ENCODE data around the gene SGPP2. TPM values are rescaled to one million over a fixed set of nuclear protein-coding genes. Genes with fewer than 3 reads are reported as not detected.

Gene SGPP2
- polyA plus RNA-seq, 2 of the 4 experiments (the other 2 are of a cell fraction), result 0.10 to 0.26 TPM

- TF ChIP-seq, protein P1, sequence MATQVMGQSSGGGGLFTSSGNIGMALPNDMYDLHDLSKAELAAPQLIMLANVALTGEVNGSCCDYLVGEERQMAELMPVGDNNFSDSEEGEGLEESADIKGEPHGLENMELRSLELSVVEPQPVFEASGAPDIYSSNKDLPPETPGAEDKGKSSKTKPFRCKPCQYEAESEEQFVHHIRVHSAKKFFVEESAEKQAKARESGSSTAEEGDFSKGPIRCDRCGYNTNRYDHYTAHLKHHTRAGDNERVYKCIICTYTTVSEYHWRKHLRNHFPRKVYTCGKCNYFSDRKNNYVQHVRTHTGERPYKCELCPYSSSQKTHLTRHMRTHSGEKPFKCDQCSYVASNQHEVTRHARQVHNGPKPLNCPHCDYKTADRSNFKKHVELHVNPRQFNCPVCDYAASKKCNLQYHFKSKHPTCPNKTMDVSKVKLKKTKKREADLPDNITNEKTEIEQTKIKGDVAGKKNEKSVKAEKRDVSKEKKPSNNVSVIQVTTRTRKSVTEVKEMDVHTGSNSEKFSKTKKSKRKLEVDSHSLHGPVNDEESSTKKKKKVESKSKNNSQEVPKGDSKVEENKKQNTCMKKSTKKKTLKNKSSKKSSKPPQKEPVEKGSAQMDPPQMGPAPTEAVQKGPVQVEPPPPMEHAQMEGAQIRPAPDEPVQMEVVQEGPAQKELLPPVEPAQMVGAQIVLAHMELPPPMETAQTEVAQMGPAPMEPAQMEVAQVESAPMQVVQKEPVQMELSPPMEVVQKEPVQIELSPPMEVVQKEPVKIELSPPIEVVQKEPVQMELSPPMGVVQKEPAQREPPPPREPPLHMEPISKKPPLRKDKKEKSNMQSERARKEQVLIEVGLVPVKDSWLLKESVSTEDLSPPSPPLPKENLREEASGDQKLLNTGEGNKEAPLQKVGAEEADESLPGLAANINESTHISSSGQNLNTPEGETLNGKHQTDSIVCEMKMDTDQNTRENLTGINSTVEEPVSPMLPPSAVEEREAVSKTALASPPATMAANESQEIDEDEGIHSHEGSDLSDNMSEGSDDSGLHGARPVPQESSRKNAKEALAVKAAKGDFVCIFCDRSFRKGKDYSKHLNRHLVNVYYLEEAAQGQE (IDR thresholded peaks at IDR 0.05), result no peak
- TF ChIP-seq RCOR1 (IDR thresholded peaks at IDR 0.05; ENCODE audit: low read depth, low read length) (no peak), BCL3 (IDR thresholded peaks at IDR 0.05) (no peak), MYC (IDR thresholded peaks at IDR 0.05; ENCODE audit: borderline replicate concordance, low read length) (no peak), RARB (CRISPR knock-in tag; IDR thresholded peaks at IDR 0.05) (no peak), SREBF2 (IDR thresholded peaks at IDR 0.05) (no peak), KDM5A (IDR thresholded peaks at IDR 0.05) (no peak), FOXS1 (CRISPR knock-in tag; IDR thresholded peaks at IDR 0.05) (no peak), ZSCAN20 (CRISPR knock-in tag; IDR thresholded peaks at IDR 0.05) (no peak), EHMT2 (IDR thresholded peaks at IDR 0.05; ENCODE audit: low read depth) (no peak)
Measured at GRCh38 chr2:222547083-222547482, 122.7 kb downstream of the SGPP2 start (continued).

DNA sequence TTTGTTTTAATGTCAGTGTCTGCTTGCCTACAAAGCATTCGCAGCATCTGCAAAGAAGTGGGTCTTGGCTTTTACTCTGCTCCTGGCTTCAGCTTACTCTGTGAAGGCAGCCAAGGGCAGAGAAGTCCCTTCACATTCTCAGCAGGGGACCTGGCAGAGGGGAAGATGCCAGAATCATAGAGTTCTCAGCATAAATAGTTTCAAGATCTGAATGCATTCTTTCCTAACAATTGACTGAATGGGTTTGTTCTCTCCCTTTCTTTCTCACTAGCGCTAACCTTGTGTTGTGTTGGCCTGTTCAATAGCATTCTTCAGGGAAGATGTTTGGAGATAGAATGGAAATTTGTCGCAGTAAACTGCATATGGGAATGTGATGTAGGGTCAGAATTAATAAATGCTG, 124.6 kb downstream of the SGPP2 start:
- ChIA-PET POLR2A (no interaction called here), CTCF (interaction anchor here (0.7 kb wide), 1 partner anchor 27 kb away, joined by 3 read pairs; no protein-coding TSS in a partner anchor)
- H3K4me1 ChIP-seq, result no peaks in the 10 kb centered on the region
- no peak overlapping the region for H3K27ac ChIP-seq
- ATAC-seq, result 0 out of 6 replicates have a peak, but pooled peaks of 1 of the 2 experiments have one; percentile 39
- no peak overlapping the region for H3K4me2 ChIP-seq
- DNase-seq (ENCODE audit: low read depth in 1 of 2, low spot score in 1 of 2), result no peak
- FAIRE-seq, result no peak
- no peak overlapping the region for H3K4me3 ChIP-seq
- TF ChIP-seq EHMT2 (IDR thresholded peaks at IDR 0.05; ENCODE audit: low read depth), result no peak
- no peak for TF ChIP-seq HOXB5 (CRISPR knock-in tag; IDR thresholded peaks at IDR 0.05)
- no peak for TF ChIP-seq GATA3 (IDR thresholded peaks at IDR 0.05; ENCODE audit: borderline replicate concordance)
- TF ChIP-seq, protein P2, sequence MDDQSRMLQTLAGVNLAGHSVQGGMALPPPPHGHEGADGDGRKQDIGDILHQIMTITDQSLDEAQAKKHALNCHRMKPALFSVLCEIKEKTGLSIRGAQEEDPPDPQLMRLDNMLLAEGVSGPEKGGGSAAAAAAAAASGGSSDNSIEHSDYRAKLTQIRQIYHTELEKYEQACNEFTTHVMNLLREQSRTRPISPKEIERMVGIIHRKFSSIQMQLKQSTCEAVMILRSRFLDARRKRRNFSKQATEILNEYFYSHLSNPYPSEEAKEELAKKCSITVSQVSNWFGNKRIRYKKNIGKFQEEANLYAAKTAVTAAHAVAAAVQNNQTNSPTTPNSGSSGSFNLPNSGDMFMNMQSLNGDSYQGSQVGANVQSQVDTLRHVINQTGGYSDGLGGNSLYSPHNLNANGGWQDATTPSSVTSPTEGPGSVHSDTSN (IDR thresholded peaks at IDR 0.05), result no peak
- no peak for TF ChIP-seq POLR2AphosphoS2 (conservative IDR thresholded peaks at IDR 0.05; ENCODE audit: low read length)
- no peak for TF ChIP-seq KDM1A (IDR thresholded peaks at IDR 0.05; ENCODE audit: low read depth)
- no peak for TF ChIP-seq JUN (IDR thresholded peaks at IDR 0.05)
- TF ChIP-seq, protein P3, sequence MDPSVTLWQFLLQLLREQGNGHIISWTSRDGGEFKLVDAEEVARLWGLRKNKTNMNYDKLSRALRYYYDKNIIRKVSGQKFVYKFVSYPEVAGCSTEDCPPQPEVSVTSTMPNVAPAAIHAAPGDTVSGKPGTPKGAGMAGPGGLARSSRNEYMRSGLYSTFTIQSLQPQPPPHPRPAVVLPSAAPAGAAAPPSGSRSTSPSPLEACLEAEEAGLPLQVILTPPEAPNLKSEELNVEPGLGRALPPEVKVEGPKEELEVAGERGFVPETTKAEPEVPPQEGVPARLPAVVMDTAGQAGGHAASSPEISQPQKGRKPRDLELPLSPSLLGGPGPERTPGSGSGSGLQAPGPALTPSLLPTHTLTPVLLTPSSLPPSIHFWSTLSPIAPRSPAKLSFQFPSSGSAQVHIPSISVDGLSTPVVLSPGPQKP (IDR thresholded peaks at IDR 0.05; ENCODE audit: low read depth, low read length), result no peak
- no peak for TF ChIP-seq CBX8 (IDR thresholded peaks at IDR 0.05)
- H3K9me3 ChIP-seq, result no peaks in the 10 kb centered on the region
- WGBS (ENCODE audit: missing lambda C conversion rate), result 66% methylated on average over 3 of the region's 3 CpGs

GRCh38 chr2:222554517-222554916, 130.2 kb downstream of the SGPP2 start:
- Histone ChIP-seq H3K4me3 (no peak overlapping the region), H3K9me3 (no peaks in the 10 kb centered on the region), H3K4me2 (no peak overlapping the region), H3K4me1 (no peaks in the 10 kb centered on the region), H3K27ac (no peak overlapping the region)
- POLR2A ChIA-PET, result no interaction called here
- TF ChIP-seq ZC3H11A (IDR thresholded peaks at IDR 0.05), result no peak
- CTCF ChIA-PET, result interaction anchor here (0.8 kb wide), 1 partner anchor 237 kb away, joined by 3 read pairs; no protein-coding TSS in a partner anchor
- ATAC-seq (no peak), FAIRE-seq (no peak), DNase-seq (ENCODE audit: low read depth in 1 of 2, low spot score in 1 of 2) (no peak)
- WGBS (ENCODE audit: missing lambda C conversion rate), result 53% methylated on average over 7 of the region's 7 CpGs

Measured in A549 (cell line).